ENCODE results near the gene TRIM64C.
"Not testable (repeated sequence)": the region's sequence is repeated elsewhere in the genome, so short reads cannot be mapped to it uniquely, and the experiment has no call there.

DNA sequence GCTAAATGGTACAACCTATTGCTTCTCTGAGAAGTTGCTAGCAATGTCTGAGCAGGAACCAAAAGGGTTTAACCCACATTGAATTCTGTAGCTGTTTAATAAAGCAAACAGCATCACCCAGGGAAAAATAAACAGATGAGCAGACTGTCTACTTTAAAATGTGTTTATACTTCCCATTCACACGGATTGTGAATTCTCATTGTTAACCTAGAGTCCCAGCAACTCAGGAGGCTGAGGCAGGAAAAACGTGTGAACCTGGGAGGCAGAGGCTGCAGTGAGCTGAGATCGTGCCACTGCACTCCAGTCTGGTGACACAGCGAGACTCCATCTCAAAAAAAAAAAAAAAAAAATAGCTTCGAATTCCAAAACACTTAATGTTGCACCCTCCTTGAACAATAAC is 11.0 kb upstream of the TRIM64C start:
- TF ChIP-seq, protein P1, sequence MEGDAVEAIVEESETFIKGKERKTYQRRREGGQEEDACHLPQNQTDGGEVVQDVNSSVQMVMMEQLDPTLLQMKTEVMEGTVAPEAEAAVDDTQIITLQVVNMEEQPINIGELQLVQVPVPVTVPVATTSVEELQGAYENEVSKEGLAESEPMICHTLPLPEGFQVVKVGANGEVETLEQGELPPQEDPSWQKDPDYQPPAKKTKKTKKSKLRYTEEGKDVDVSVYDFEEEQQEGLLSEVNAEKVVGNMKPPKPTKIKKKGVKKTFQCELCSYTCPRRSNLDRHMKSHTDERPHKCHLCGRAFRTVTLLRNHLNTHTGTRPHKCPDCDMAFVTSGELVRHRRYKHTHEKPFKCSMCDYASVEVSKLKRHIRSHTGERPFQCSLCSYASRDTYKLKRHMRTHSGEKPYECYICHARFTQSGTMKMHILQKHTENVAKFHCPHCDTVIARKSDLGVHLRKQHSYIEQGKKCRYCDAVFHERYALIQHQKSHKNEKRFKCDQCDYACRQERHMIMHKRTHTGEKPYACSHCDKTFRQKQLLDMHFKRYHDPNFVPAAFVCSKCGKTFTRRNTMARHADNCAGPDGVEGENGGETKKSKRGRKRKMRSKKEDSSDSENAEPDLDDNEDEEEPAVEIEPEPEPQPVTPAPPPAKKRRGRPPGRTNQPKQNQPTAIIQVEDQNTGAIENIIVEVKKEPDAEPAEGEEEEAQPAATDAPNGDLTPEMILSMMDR (IDR thresholded peaks at IDR 0.05): not testable (repeated sequence)
- TF ChIP-seq POLR2A (IDR thresholded peaks at IDR 0.05): not testable (repeated sequence)
